ENCODE measurements around the gene PADI1.
"Not testable (repeated sequence)": the region's sequence is repeated elsewhere in the genome, so short reads cannot be mapped to it uniquely, and the experiment has no call there.

PADI1 gene

DNA sequence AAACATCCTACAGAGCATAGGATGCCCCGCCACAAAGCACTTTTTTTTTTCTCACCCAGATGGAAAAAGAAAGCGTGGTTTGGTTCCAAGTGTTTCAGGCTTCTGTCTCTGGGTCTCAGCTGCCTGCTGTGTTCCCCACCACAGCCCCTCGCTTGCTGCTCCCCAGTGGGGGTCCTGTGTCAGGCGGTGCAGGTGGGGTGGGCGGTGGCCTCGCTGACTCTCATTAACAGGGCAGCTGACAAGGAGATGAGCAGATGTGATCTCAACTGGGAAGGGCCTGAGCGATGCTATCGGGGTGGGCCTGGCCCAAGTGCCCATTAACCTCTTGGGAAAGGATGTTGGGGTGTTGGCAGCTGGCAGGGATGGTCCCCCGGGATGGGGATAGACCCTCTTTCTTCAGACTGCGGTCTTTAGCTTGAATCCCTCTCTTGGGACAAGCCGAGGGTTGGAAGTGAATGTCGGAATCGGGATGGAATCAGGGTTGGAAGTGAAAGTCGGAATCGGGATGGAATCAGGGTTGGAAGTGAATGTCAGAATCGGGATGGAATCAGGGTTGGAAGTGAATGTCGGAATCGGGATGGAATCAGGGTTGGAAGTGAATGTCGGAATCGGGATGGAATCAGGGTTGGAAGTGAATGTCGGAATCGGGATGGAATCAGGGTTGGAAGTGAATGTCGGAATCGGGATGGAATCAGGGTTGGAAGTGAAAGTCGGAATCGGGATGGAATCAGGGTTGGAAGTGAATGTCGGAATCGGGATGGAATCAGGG, 36.3 kb downstream of the PADI1 start:
- DNase-seq (ENCODE audit: low read depth in 3 of 3), result not testable (repeated sequence)

DNA sequence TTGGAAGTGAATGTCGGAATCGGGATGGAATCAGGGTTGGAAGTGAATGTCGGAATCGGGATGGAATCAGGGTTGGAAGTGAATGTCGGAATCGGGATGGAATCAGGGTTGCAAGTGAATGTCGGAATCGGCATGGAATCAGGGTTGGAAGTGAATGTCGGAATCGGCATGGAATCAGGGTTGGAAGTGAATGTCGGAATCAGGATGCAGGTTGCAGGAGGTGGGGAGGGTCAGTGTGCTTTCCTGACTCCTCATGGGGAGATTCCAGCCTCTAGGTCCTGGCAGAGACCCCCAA, 36.8 kb downstream of the PADI1 start:
- DNase-seq (ENCODE audit: low read depth in 3 of 3), result not testable (repeated sequence)

DNA sequence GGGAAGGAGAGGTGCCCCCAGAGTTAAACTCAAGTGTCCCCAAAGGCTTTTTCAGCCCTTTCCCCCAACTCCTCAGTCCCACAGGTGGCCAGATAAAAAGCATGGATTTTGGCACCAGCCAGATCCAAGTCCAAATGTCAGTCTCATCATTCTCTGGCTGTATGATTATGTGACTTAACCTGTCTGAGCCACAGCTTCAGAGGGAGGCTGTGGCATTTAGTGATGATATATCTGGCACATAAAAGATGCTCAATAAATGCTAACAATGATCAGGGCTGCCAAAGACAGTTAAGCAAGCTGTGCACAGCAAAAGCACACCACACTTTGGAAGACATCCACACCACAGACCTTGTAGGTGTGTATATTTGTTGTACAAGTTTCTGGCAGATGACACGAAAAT, 38.3 kb downstream of the PADI1 start:
- DNase-seq (ENCODE audit: low read depth in 3 of 3), result no peak

DNA sequence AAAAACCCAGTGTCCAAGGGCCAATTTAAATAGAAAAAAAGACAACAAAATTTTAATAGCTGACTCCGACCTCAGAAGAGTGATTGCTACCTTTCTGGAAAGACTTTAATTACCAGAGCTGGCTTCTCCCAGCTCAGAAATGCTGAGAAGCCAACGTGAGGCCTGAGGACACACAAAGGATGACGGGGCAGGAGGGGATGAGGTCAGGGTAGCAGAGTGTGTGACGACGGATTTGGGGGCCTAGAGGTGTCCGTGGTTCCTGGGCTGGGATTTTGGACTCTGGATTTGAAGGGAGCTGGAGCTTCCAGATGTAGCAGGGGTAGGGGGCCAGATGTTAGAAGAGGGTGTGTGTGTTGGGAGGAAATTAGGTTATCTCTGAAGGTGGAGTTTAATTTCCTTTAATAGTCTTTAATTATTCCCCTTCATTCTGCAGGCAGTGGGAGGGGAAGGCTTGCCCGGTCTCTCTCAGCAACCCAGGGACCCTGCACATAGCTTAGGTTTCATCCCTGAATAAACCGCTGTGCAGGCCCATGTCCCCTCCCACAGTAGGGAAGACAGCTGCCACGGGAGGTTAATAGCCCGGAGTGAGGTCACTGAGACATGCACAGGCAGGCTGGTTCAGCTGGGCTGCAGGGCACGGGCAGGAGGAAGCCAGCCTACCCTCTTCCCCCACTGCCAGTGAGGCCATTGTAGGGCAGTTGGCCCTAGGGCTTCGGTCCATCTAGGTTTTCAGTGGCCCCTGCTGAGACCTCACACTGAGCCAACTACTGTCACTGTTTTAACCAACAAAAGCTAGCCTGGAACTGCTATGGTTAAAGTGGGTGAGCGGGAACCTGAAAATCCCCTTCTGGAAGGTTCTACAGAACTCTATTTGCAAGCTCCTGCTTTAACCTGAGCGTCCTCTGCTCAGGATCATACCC, 40.2 kb downstream of the PADI1 start:
- DNase-seq (ENCODE audit: low read depth in 3 of 3), result no peak

DNA sequence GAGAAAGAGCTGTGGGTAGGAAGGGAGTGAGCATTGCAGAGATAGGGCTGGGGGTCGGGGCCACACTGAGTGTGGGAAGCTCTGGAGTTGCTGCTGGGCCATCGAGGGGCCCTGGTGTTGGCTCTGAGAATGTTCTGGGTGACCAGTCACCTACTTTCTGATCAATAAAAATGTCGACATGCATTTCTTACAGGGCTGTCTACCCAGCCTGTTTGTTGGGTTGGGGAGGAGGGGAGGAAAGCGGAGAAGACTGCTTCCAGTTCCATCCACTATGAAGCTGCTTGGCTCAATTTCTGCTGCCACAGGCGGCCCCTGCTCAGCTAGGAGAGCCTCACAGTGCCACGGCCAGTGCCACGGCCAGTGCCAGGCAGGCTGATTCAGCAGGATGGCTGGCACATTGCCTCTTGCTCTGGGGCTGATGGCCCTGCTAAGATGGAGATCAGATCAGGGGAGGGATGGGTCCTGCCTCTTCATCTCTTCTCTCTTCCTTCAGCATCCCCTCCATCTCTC, 40.9 kb downstream of the PADI1 start:
- DNase-seq (ENCODE audit: low read depth in 3 of 3), result no peak

DNA sequence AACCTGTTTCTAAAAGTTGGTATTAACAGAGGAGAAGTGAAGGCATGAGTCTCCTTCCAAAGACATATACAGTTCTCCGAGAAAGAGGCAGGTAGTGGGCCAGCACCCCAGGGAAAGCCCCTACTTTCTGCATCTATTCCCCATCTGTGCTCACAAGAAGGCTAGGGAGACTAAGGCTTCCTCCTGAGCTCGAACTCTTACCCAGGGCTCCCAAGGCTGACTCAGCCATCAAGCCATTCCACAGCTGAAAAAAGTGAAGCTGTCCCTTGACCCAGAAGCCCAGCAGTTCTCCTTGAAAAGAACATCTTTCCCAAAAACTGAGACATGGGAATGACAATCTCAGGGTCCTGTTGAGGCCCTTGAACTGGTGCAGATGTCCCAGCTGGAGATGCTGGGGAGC, 42.0 kb downstream of the PADI1 start:
- DNase-seq (ENCODE audit: low read depth in 3 of 3), result no peak

DNA sequence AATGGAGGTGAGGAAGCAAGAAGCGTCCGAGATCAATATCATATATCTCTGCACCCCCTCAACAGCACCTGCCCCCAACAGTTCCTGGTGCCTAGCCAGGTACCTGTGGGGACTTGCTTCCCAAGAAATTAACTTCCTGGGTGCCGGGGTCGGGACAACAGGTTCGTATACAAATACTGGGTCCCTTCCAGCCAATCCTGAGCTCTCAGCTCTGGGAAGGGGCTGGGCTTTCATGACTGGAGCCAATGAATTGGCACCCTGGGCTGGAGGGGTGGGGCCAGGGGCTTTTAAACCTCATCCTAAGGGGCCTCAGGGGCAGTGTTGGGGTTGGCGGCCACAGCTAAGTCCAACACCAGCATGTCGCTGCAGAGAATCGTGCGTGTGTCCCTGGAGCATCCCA, 43.9 kb downstream of the PADI1 start, which contains the start of gene PADI3:
TSS of gene PADI3 (plus strand) at position 318 of the 400 bp plus-strand sequence. CDS start at position 358, 40 bp downstream.
- DNase-seq (ENCODE audit: low read depth in 3 of 3), result no peak

DNA sequence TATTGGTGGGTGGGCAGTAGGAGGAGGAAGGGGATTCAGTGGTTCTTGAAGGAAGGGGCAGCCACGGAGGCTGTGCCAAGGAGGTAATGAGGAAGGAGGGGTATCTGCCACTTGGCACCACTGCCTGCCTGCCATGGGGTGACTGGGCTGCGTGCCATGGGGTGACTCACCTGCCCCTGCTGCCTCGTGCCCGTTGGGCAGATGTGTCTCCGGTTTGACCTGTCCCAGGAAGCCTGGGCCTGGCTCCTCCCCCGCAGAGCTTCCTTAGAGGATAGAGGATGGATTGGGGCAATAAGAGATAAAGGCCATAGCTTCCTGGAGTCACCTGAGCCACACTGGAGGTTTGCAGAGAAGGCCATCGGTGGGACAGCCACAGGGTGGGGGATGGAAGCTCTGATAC, 45.7 kb downstream of the PADI1 start:
- DNase-seq (ENCODE audit: low read depth in 3 of 3), result no peak

DNA sequence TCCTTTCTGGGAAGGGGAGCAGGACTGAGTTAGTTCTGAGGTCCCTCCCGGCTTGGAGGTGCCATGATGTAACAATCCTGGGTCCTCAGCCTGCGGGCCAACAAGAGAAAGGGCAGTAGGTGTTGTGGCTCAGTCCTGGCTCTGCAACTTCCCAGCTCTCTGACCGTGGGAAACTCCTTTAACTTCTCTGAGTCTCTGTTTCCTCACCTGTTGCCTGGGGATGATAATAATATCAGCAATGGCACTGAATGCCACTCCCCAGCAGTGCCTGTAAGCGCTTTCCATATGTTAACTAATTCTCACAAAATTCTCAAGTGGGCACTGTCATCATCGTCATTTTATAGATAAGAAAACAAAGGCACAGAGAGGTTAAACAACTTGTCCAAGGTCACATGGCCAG, 46.3 kb downstream of the PADI1 start:
- no peak for DNase-seq (ENCODE audit: low read depth in 3 of 3)

DNA sequence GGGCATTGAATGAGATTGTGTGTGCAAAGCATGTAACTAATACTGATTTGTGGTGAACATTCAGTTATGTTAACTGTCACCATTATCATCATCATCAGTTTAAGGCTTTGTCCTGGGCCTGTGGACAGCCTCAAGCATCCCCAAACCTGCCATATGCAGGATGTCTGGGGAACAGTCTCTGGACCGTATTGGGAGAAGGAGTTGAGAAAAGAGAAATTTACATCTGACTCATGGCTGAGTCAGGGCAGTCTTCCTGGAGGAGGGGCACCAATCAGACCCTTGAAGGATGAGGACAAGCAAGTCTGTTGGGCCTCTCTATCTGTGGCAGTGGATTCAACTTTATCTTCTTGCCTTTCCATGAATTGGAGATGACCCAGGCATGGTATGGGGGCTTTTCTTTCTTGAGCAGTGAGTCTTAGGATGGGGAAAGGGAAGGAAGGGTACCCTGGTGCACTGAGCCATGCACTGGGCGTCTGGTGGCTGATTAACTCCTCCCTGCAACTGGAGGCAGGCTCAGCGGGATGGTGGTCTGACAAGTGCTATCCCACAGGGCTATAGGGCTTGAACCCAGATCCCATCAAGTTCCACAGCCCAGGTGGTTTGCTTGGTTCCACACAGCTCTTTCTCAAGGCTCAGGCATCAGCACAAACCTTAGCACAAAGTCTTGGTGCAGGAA, 46.9 kb downstream of the PADI1 start:
- no peak for DNase-seq (ENCODE audit: low read depth in 3 of 3)

DNA sequence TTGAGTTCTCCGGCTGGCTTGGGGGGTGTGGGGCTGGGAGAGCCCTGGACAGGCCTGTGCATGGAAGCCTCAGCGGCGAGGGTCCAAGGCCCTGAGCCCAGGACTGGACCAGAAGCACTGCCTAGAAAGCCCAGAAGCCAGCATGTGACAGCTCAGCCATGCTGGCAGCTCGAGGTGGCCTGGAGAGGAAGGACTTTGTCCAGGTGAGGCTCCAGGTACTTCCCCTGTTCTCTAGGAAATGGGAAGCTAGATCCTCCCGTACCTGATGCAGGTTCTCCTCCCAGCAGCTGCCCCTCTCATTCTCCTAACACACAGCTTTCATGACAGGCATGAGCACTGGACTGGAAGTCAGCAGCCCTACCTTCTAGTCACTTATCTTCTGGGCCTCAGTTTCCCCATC, 50.4 kb downstream of the PADI1 start:
- DNase-seq (ENCODE audit: low read depth in 3 of 3), result no peak

DNA sequence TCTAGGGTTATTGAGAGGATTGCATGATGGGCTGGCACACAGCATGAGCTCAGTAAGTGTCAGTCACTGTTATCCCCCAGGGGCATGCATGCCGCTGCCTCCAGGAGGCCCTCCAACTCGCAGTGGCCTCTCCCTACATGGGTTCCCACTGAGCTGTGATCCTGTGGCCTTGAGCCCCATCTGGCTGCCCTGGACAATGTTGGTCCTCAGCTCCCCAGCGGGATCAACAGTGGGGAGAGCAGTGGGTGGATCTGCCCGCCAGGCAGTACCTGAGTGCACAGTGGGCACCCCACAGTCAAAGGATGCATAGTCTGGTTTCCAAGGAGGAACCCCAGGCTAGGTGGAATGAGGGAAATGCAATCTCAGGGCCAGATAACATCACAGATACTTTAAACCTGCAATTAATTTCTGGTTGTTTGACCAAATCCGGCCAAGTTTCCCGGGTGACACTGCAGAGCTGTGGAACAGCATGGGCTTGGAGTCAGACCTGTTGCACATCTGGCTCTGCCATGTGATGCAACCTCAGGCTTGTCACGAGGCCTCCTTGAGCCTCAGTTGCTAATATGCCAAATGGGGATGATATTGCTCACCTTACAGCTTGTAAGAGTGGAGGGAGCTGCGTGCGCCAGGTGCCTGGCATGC, 53.3 kb downstream of the PADI1 start:
- no peak for DNase-seq (ENCODE audit: low read depth in 3 of 3)

DNA sequence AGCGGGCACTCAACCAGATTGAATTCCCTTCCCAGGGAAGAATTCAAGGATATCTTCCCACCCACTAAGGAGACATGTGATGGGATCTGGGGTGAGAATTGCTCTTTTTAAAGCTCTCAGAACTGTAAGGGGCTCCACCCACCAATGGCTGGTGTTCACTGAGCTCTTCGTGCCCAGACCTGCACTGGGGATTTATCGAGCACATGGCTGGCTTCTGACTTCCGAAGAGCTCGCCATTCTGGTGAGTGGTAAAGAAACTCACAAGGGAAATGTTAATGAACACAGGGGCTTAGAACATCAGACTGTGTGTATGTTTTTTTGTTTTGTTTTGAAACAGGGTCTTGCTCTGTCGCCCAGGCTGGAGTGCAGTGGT, 53.8 kb downstream of the PADI1 start:
- no peak for DNase-seq (ENCODE audit: low read depth in 3 of 3)

DNA sequence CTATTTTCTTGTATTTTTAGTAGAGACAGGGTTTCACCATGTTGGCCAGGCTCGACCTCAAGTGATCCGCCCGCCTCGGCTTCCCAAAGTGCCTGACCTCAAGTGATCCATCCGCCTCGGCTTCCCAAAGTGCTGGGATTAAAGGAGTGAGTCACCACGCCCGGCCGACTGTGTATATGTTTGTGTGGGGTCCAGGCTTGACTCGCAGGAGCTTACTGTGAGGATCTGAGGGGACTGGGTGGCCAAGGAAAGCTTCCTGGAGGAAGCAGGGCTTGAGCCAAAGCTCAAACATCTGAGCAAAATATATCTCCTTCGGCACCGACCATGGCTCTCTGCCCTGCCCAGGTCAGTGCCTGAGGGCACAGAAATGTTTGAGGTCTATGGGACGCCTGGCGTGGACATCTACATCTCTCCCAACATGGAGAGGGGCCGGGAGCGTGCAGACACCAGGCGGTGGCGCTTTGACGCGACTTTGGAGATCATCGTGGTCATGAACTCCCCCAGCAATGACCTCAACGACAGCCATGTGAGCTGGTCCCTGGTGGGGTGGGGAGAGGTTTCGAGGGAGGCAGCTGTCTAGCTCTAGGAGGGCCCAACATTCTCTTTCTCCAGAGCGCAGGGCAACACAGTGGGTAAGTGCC, 54.4 kb downstream of the PADI1 start:
- no peak for DNase-seq (ENCODE audit: low read depth in 3 of 3)

DNA sequence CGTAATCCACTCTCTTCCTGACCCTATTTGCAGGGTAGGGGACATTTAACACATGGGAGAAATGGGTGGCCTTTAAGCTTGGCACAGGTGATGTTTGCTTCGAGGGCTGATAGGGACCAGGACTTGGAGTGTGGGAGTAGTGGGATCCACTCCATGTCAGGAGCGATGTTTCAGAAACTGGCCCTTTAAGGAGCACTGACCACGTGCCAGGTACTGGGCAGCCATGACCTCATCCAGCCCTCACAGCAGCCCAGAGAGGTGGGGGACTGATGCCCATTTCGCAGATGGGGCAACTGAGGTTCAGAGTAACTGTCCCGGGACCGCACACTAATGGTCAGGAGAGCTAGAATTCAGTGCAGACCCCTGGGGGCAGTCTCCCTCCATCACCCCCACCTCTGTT, 55.3 kb downstream of the PADI1 start:
- DNase-seq (ENCODE audit: low read depth in 3 of 3), result no peak

DNA sequence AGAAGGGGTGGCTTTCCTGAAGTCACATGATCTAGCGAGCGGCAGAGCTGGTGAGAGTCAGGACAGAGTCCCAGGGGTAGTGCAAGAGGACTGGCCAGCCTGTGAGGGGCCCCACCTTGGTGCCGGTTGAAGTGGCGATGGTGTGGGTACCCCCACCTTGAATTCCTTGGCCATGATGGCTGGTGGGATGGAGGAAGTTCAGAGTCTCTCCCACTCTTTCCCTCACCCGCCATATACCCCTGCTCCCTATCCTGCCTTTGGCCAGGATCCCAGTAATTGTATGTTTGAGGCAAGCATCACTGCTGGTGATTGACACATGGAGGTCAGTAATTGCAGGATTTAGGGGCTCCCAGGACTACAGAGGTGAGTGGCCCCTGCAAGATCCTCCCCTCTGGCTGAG, 55.8 kb downstream of the PADI1 start:
- no peak for DNase-seq (ENCODE audit: low read depth in 3 of 3)

DNA sequence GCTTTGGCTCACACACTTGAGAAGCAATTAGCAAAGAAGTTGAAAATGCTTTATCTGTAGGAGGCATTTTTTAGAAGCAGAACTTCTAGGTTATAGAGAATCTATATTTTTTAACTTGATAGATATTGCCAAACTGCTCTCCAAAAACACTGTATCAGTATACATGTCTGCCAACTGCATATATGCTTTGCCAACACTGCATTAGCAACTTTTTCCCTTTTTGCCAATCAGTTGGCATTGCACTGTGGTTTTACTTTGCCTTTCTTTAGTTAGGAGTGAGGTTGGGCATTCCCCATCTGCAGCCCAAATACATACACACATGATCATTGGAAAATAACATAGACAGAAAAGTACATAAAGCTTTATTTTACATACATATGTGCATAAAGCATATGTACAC, 59.0 kb downstream of the PADI1 start:
- DNase-seq (ENCODE audit: low read depth in 3 of 3), result no peak

DNA sequence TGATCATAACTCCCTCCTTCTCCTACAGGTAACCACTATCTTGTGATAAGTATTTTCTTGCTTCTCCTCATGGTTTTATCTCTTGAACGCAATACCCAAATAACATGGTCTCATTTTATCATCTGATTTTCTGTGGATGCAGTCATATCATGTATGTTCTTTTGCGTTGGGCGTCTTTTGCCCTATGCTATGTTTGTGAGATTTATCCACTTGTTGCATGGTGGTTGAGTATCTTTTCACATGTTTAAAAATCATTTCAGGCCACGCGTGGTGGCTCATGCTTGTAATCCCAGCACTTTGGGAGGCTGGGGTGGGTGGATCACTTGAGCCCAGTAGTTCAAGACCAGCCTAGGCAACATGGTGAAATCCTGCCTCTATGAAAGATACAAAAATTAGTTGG, 59.5 kb downstream of the PADI1 start:
- DNase-seq (ENCODE audit: low read depth in 3 of 3), result no peak

DNA sequence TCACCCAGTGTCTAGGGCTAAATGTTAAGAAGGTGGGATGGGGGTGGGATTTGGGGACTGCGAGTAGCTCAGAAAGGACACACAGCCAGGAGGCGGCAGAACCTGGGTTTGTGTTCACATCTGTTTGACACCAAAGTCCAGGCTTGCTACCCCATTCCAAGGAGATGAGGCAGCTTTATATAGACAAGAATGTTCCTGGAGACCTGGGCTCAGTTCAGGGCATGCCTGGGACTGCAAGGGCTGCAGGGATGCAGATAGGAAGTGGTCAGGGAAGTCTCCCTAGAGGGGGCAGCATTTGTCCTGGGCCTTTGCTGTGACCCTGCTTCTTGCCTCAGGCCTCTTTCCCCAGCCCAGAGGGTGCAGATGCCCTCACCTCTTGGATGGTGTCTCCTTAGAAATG, 60.2 kb downstream of the PADI1 start:
- no peak for DNase-seq (ENCODE audit: low read depth in 3 of 3)

DNA sequence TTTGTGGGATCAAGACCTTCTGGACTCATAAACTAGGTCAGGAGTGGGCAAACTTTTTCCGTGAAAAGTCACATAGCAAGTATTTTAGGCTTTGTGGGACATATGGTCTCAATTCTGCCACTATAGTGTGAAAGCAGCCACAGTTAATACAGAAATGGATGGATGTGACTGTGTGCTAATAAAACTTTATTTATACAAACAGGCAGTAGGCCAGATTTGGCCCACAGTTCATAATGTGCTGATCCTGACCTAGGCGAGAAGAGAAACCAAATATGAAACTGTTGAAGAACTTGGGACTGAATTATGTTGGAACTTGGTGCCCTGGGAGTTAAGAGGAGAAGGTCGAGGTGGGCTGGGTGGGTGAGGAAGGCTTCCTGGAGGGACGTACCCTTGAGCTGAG, 61.0 kb downstream of the PADI1 start:
- no peak for DNase-seq (ENCODE audit: low read depth in 3 of 3)

Data from stimulated activated CD4-positive, alpha-beta T cell treated with anti-CD3 and anti-CD28 coated beads, TNF-alpha, amount 100 ng/mL, for 4 hours (primary cell).